Heart right ventricle (tissue), 16 donors: ENCODE measurements around the gene RUBCNL. TPM values are rescaled to one million over a fixed set of nuclear protein-coding genes. Genes with fewer than 3 reads are reported as not detected.

Source experiments
- ATAC-seq, 8 donors: fragments of 200-7000 bp; cut with Tn5 transposase; one replicate each; pipeline ENCODE4 v1.9.1; 2020; ENCODE audit warnings: mild to moderate bottlenecking in 8 of 8, moderate library complexity in 8 of 8, moderate number of reproducible peaks in 1 of 8
- DNase-seq, 2 donors: peaks; one replicate each; pipeline ENCODE4 v3.0.0-alpha.2; 2020
- H3K27ac ChIP-seq, 10 donors: fragments of 200-600 bp; sonication (generic) in 2 of 10; one replicate each; pipeline versions ENCODE4 v1.5.0 to v1.8.0; 2020 to 2022; ENCODE audit warnings: mild to moderate bottlenecking in 3 of 10
- H3K27me3 ChIP-seq, 7 donors: fragments of 200-600 bp; one replicate each; pipeline ENCODE4 v1.8.0; 2021 to 2022; ENCODE audit warnings: mild to moderate bottlenecking in 2 of 7
- H3K36me3 ChIP-seq, 9 donors: fragments of 200-600 bp; sonication (generic) in 1 of 9; one replicate each; pipeline versions ENCODE4 v1.5.0 to v1.8.0; 2020 to 2022; ENCODE audit warnings: mild to moderate bottlenecking in 2 of 9
- H3K4me1 ChIP-seq, 9 donors: fragments of 200-600 bp; sonication (generic) in 1 of 9; one replicate each; pipeline versions ENCODE4 v1.5.0 to v1.8.0; 2020 to 2022; ENCODE audit warnings: mild to moderate bottlenecking in 4 of 9
- H3K4me3 ChIP-seq, 10 donors: fragments of 200-600 bp; sonication (generic) in 2 of 10; one replicate each; pipeline versions ENCODE4 v1.5.0 to v1.8.0; 2020 to 2022; ENCODE audit warnings: mild to moderate bottlenecking in 7 of 10, moderate library complexity in 2 of 10
- H3K9me3 ChIP-seq, 11 donors: fragments of 200-600 bp in 10 of 11; sonication (generic) in 2 of 11; one replicate each; pipeline versions ENCODE4 v1.5.0 to v1.8.0; 2013 to 2022; ENCODE audit warnings: mild to moderate bottlenecking in 2 of 11, control low read depth in 1 of 11, moderate library complexity in 1 of 11
- whole genome bisulfite sequencing, 2 donors: extraction: QIAGEN DNeasy Blood & Tissue Kit; methylation state at CpG; one replicate each; pipeline ENCODE4 v1.1.7; 2013; ENCODE audit warnings: inconsistent platforms in 1 of 2; 5-methylcytosine and 5-hydroxymethylcytosine counted together
- intact Hi-C, 10 donors: fragments of 100-400 bp; cut with DNase I; formaldehyde crosslinking; loops; one replicate each; pipeline versions ENCODE4 v1.11.1 to v1.14.2; 2022
- polyA plus RNA-seq, 2 donors: library from polyadenylated mRNA; stranded (reverse); fragments of 200-250 nt; gene quantifications; one replicate each; pipeline ENCODE4 v1.2.3, GENCODE V29; 2013
- total RNA-seq, 10 donors: library from RNA; stranded (reverse); fragmentation: NEBNext Ultra II Directional in 3 of 10; extraction: Animal tissue kit (Norgen Biotek cat#: 25700) in 3 of 10; gene quantifications; one replicate each; pipeline versions ENCODE4 v1.2.1 to v1.2.4, GENCODE V29; 2021 to 2023
- TF ChIP-seq, protein P1 (sequence below), 9 donors: fragments of 200-600 bp; sonication (generic) in 2 of 9; IDR thresholded peaks; one replicate each; pipeline versions ENCODE4 v1.5.0 to v1.8.0; 2021 to 2022; ENCODE audit warnings: antibody characterized with exemption in 9 of 9, mild to moderate bottlenecking in 5 of 9, moderate library complexity in 1 of 9
- donor health status: Arrhythmogenic right ventricular cardiomyopathy.
- donor health status: ischemic (EF 13 %, LVEDD 7.1; RV severe dilation, severe dysfunction).
- donor health status: healthy with polysubstance abuse.
- donor health status: DM: no; HTN: yes; CAD: no.
- donor health status: DM: no; HTN: no; CAD: no.
- donor health status: ischemic (EF 25% LVEDD 6.9; RV normal size, moderate dysfunction).
- donor health status: ischemic (EF 25% LVEDD 5.7; RV mildly dilated, moderate dysfunction).
- donor health status: healthy.
- donor health status: DM: yes; HTN: yes; CAD: no.
- donor health status: Ischemic cardiomyopathy.
- donor health status: ischemic (EF 35%, LVEDD 5.7; RV mildly dilated, moderate dysfunction).
- donor health status: nonischemic (EF 11% LVEDD 7.7; RV severe dilation, severe dysfunction).
- donor health status: DM: yes; HTN: yes; CAD: no.
- donor health status: PGD.
- donor health status: ischemic (EF 29% LVEDD 5.4; RV normal size, mild dysfunction).
- donor health status: nonischemic (EF 23%, LVEDD 6.1; RV moderate dilation, normal function).

Gene RUBCNL
- total and polyA plus RNA-seq, 12 donors = 0.17 to 2.8 (median 0.59) TPM

DNA sequence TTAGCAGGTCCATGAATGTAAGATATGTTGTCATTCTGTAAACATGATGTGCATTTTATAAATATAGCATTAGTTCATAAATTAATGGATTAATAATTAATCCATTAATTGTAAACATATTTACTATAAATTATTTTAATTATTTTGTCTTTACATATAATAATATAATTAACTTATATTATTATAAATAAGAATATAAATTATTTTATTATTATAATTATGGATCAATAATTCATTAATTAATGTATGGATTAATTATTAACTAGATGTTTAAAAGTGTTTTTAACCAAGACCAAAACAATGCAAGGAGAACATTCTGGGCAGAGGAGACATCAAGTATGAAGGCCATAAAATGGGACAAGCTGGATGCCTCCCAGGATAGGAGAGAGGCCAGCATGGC is 72.0 kb downstream of the RUBCNL start:
- TF ChIP-seq, protein P1, sequence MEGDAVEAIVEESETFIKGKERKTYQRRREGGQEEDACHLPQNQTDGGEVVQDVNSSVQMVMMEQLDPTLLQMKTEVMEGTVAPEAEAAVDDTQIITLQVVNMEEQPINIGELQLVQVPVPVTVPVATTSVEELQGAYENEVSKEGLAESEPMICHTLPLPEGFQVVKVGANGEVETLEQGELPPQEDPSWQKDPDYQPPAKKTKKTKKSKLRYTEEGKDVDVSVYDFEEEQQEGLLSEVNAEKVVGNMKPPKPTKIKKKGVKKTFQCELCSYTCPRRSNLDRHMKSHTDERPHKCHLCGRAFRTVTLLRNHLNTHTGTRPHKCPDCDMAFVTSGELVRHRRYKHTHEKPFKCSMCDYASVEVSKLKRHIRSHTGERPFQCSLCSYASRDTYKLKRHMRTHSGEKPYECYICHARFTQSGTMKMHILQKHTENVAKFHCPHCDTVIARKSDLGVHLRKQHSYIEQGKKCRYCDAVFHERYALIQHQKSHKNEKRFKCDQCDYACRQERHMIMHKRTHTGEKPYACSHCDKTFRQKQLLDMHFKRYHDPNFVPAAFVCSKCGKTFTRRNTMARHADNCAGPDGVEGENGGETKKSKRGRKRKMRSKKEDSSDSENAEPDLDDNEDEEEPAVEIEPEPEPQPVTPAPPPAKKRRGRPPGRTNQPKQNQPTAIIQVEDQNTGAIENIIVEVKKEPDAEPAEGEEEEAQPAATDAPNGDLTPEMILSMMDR (IDR thresholded peaks at IDR 0.05) = no peak
- intact Hi-C loops = loop anchor here in 1 of 10 donors (10.0 kb wide), 1 partner anchor 150 kb away; no protein-coding TSS in a partner anchor
- ATAC-seq (no peak), DNase-seq (no peak)
- Histone ChIP-seq H3K9me3 (peaks cover 0 to 9% (median 0%) of the 10 kb centered on the region in 11 donors), H3K27ac (no peak overlapping the region), H3K4me3 (no peak overlapping the region), H3K4me1 (peaks cover 0 to 18% (median 0%) of the 10 kb centered on the region in 9 donors), H3K36me3 (no peaks in the 10 kb centered on the region), H3K27me3 (peaks cover 0 to 10% (median 0%) of the 10 kb centered on the region in 7 donors)

DNA sequence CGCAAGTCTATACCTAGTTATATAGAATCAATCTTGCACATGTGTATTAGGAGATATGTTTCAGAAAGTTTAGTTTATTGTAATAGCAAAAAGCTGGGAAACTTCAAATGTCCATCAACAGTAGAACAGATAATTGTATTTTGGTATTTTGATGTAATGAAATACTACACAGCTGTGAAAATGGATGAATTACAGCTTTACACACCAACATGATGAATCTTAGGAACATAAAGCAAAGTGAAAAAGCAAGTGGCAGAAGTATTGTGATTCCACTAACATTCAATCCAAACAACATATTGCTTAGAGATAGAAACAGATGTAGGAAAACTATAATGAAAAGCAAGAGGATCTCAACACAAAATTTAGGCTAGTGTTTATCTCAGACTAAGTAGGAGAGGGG is 72.5 kb downstream of the RUBCNL start:
- peaks cover 0 to 15% (median 0%) of the 10 kb centered on the region in 9 donors for H3K4me1 ChIP-seq
- H3K27ac ChIP-seq = no peak overlapping the region
- intact Hi-C loops = loop anchor here in 1 of 10 donors (10.0 kb wide), 1 partner anchor 150 kb away; no protein-coding TSS in a partner anchor
- no peak overlapping the region for H3K4me3 ChIP-seq
- TF ChIP-seq, protein P1 (IDR thresholded peaks at IDR 0.05) = no peak
- 88 to 96% methylated on average over 1 of the region's 1 CpG for WGBS, 2 donors
- no peak for DNase-seq
- peaks cover 0 to 13% (median 0%) of the 10 kb centered on the region in 11 donors for H3K9me3 ChIP-seq
- H3K36me3 ChIP-seq = no peaks in the 10 kb centered on the region
- H3K27me3 ChIP-seq = peaks cover 0 to 10% (median 0%) of the 10 kb centered on the region in 7 donors
- ATAC-seq = no peak

DNA sequence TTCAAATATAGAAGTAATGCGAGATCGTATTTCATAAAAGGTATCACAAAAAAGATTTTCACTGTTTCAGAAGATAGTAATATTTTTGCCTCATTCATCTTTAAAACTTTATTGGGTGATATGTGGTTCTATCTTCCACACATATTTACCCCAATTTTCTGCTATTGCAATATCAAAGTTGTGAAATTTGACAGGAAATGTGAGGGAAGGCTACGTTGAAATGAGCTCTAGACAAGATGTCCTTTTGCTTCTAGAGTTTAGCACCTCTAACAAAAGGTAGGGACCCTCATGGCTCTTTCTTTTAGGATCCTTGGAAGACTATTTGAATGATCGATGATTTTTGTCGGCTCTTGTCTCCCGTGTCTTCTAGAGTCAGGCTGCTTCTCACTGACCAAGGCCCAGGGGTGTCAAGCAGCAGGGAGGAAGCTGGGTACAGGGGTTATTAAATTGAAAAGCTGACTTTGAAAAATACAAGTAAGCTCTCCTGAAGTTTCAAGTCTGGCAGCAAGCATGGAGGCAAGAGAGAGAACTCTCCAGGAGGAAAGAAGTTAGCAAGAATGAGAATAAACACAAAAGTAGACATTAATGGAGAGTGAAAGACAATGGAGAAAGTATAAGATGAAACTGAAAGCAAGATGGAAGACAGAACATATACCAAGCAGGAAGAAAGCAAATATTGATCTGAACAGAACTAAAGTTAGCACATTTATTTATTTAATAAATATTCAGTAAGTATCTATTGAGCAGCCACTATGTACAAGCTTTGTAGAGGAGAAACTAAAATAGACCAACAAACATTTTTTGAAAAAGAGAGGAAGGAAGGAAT is 73.4 kb downstream of the RUBCNL start:
- TF ChIP-seq, protein P1 (IDR thresholded peaks at IDR 0.05) = no peak
- Histone ChIP-seq H3K27ac (peak overlapping the region in 1 of 10 donors; percentile 74), H3K9me3 (peaks cover 0 to 14% (median 0%) of the 10 kb centered on the region in 11 donors), H3K36me3 (no peaks in the 10 kb centered on the region), H3K27me3 (peaks cover 0 to 7% (median 0%) of the 10 kb centered on the region in 7 donors), H3K4me1 (peaks cover 0 to 12% (median 0%) of the 10 kb centered on the region in 9 donors), H3K4me3 (no peak overlapping the region)
- DNase-seq (no peak), ATAC-seq (no peak)
- intact Hi-C loops = loop anchor here in 1 of 10 donors (10.0 kb wide), 1 partner anchor 149 kb away; no protein-coding TSS in a partner anchor
- WGBS, 2 donors = 88 to 90% methylated on average over 6 of the region's 6 CpGs

DNA sequence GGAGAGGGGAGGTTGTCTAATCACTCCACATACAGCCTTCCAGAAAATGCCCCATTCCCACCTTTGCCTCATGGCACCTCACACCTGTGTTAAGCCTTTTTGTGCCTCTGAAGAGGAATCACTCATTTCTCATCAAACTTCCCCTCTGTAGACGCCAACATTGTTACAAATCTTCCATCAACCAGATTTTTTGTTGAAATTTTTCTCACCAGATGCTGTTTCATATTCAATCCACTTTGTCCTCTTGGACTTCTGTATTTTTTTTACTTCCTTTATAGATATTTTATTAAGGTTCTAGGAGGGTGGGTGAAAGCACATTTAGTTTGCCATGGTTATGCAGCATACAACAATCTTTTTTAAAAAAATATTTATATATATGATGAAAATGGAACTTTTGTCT is 74.0 kb downstream of the RUBCNL start:
- TF ChIP-seq, protein P1 (IDR thresholded peaks at IDR 0.05) = no peak
- ATAC-seq = no peak
- Histone ChIP-seq H3K27me3 (peaks cover 0 to 4% (median 0%) of the 10 kb centered on the region in 7 donors), H3K4me3 (no peak overlapping the region), H3K36me3 (no peaks in the 10 kb centered on the region), H3K9me3 (peaks cover 0 to 14% (median 0%) of the 10 kb centered on the region in 11 donors), H3K27ac (peak overlapping the region in 1 of 10 donors; percentile 74), H3K4me1 (peaks cover 0 to 12% (median 0%) of the 10 kb centered on the region in 9 donors)
- WGBS, 2 donors = 62 to 75% methylated on average over 1 of the region's 1 CpG
- intact Hi-C loops = loop anchor here in 1 of 10 donors (10.0 kb wide), 1 partner anchor 148 kb away; no protein-coding TSS in a partner anchor
- no peak for DNase-seq
